CD4-positive, alpha-beta T cell treated with Interleukin-17A for 4 hours (primary cell): ENCODE measurements around the gene HOXB4.

Source experiments
- DNase-seq: peaks from one replicate; pipeline ENCODE4 v3.0.0-alpha.2; 2020; ENCODE audit warnings: mixed read lengths

The HOXB4 gene

GRCh38 chr17:48558057-48558830 is 19.9 kb downstream of the HOXB4 start:
- no peak for DNase-seq

GRCh38 chr17:48556576-48557401 is 21.4 kb downstream of the HOXB4 start:
- no peak for DNase-seq

GRCh38 chr17:48556229-48556575 is 21.9 kb downstream of the HOXB4 start:
- DNase-seq: no peak

- DNase-seq: peak; percentile 41
These were observed 22.6 kb downstream of the HOXB4 start for GRCh38 chr17:48555258-48556228.

GRCh38 chr17:48554412-48555257 is 23.5 kb downstream of the HOXB4 start:
- DNase-seq: no peak

- DNase-seq: no peak
These were observed 24.3 kb downstream of the HOXB4 start for GRCh38 chr17:48553826-48554225.

GRCh38 chr17:48553190-48553547 is 25.0 kb downstream of the HOXB4 start:
- DNase-seq: no peak

GRCh38 chr17:48552466-48553189 is 25.5 kb downstream of the HOXB4 start:
- no peak for DNase-seq

GRCh38 chr17:48551596-48552465 is 26.3 kb downstream of the HOXB4 start:
- DNase-seq: no peak

GRCh38 chr17:48551214-48551555 is 27.0 kb downstream of the HOXB4 start:
- no peak for DNase-seq

GRCh38 chr17:48550502-48551213 is 27.5 kb downstream of the HOXB4 start:
- no peak for DNase-seq

- DNase-seq: no peak
These were observed 28.1 kb downstream of the HOXB4 start for GRCh38 chr17:48549914-48550501.

- no peak for DNase-seq
These were observed 28.9 kb downstream of the HOXB4 start for GRCh38 chr17:48549281-48549630.

GRCh38 chr17:48548523-48549280 is 29.4 kb downstream of the HOXB4 start:
- no peak for DNase-seq

- DNase-seq: peak; percentile 73
These were observed 30.2 kb downstream of the HOXB4 start for GRCh38 chr17:48547808-48548522.

- DNase-seq: peak; percentile 45
These were observed 31.0 kb downstream of the HOXB4 start for GRCh38 chr17:48546924-48547807.
